ENCODE measurements around the gene ITK.

DNA sequence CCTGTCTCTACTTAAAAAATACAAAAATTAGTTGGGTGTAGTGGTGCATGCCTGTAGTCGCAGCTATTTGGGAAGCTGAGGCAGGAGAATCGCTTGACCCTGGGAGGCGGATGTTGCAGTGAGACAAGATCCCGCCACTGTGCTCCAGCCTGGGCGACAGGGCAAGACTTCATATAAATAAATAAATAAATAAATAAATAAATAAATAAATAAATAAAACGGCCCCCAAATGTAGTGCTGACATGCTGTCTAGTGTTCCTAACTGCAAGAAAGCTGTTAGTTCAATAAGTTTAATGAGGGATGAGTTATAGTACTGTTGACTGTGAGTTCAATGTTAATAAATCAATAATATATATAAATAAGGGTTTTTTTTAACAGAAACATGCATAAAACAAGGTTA, 77.8 kb downstream of the ITK start:
- TF ChIP-seq SP1 (IDR thresholded peaks at IDR 0.05) (no peak), ZNF384 (IDR thresholded peaks at IDR 0.05) (no peak), FOXM1 (IDR thresholded peaks at IDR 0.05; ENCODE audit: borderline replicate concordance) (no peak), ARNT (IDR thresholded peaks at IDR 0.05) (no peak), TARDBP (IDR thresholded peaks at IDR 0.05) (no peak)

Data from HEK293T (cell line).